Astrocyte (in vitro differentiated cells and primary cell): Measurements from ENCODE around the gene NKX1-1.

Experiments used
- EZH2 ChIP-seq: IDR thresholded peaks from 2 replicates; pipeline ENCODE4 v1.6.1; 2012; ENCODE audit warnings: mild to moderate bottlenecking, low read length, inconsistent platforms; ENCODE audit not compliant: insufficient read depth
- TF ChIP-seq, protein P1 (sequence below): IDR thresholded peaks from 2 replicates; pipeline ENCODE4 v1.5.1; 2011; ENCODE audit warnings: low read depth, mild to moderate bottlenecking, inconsistent platforms, low read length, moderate library complexity; ENCODE audit not compliant: insufficient read depth

DNA sequence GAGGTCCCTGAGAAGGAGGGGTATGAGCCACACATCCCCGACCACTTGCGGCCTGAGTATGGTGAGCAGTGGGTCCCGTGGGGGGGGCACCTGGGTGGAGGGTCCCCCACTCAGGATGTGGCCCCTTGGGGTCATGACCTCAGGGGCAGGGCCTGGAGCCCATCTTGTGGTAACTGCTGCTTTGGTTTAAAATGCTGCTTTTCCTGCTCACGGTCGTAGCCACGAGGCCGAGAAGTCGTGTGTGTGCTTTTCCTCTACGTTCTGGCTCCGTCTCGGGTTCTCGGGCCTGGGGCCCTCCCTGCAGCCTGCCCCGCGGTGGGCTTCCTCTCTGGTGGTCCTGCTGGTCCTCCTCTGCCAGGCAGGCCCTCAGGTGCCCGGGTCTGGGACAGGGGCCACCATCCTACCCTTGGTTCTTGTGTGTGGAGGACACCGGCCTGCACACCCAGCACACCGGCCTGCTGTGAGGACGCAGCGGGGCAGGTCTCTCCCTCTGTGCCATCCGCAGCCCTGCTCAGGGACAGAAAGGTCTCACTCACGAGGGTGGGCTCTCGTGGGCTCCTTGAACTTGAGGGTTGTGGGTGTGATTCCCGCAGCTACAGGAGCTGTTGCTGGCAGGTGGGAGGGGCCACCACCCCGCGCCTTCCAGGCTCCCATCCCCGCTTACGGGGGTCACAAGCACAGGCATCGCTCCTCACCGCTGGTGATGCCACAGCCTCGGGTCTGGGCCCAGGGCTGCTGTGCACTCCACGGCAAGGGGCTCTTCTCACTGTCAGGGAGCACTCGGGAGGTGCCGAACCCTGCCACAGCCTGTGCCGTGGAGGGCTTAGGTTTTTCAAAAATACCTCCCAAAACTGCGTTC, 39.6 kb downstream of the NKX1-1 start:
- TF ChIP-seq EZH2: no peak
- TF ChIP-seq, protein P1, sequence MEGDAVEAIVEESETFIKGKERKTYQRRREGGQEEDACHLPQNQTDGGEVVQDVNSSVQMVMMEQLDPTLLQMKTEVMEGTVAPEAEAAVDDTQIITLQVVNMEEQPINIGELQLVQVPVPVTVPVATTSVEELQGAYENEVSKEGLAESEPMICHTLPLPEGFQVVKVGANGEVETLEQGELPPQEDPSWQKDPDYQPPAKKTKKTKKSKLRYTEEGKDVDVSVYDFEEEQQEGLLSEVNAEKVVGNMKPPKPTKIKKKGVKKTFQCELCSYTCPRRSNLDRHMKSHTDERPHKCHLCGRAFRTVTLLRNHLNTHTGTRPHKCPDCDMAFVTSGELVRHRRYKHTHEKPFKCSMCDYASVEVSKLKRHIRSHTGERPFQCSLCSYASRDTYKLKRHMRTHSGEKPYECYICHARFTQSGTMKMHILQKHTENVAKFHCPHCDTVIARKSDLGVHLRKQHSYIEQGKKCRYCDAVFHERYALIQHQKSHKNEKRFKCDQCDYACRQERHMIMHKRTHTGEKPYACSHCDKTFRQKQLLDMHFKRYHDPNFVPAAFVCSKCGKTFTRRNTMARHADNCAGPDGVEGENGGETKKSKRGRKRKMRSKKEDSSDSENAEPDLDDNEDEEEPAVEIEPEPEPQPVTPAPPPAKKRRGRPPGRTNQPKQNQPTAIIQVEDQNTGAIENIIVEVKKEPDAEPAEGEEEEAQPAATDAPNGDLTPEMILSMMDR: no peak
